Measurements from ENCODE around the gene GPN2.

DNA sequence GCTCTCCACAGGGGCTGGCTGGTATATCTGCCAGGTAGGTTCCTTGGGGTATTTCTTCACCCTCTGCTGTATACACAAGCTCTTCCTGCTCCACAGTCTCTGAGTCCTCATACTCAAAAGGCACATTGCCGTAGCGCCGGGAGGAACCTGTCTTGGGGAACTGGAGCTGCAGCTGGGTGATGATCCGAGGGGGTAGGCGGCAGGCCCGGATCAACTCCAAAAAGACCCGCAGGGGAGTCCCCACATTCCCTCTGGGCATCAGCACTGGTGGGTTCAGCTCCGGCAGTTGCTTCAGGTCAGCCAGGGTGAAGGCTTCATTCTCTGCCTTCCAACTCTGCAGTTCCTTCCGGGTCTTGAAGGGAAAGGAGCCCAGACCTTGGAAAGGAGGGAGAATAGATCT is 7.3 kb upstream of the GPN2 start:
- TF ChIP-seq, protein P1, sequence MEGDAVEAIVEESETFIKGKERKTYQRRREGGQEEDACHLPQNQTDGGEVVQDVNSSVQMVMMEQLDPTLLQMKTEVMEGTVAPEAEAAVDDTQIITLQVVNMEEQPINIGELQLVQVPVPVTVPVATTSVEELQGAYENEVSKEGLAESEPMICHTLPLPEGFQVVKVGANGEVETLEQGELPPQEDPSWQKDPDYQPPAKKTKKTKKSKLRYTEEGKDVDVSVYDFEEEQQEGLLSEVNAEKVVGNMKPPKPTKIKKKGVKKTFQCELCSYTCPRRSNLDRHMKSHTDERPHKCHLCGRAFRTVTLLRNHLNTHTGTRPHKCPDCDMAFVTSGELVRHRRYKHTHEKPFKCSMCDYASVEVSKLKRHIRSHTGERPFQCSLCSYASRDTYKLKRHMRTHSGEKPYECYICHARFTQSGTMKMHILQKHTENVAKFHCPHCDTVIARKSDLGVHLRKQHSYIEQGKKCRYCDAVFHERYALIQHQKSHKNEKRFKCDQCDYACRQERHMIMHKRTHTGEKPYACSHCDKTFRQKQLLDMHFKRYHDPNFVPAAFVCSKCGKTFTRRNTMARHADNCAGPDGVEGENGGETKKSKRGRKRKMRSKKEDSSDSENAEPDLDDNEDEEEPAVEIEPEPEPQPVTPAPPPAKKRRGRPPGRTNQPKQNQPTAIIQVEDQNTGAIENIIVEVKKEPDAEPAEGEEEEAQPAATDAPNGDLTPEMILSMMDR (IDR thresholded peaks at IDR 0.05; ENCODE audit: poor library complexity, severe bottlenecking): no peak
- TF ChIP-seq EP300 (conservative IDR thresholded peaks at IDR 0.05; ENCODE audit: poor library complexity, severe bottlenecking) (no peak), POLR2AphosphoS5 (IDR thresholded peaks at IDR 0.05) (no peak), EZH2 (IDR thresholded peaks at IDR 0.05; ENCODE audit: borderline replicate concordance, insufficient read depth, low read length, poor library complexity, severe bottlenecking) (no peak), RAD21 (conservative IDR thresholded peaks at IDR 0.05) (no peak), TAF1 (IDR thresholded peaks at IDR 0.05; ENCODE audit: low read depth) (no peak)
- TF ChIP-seq, protein P2, sequence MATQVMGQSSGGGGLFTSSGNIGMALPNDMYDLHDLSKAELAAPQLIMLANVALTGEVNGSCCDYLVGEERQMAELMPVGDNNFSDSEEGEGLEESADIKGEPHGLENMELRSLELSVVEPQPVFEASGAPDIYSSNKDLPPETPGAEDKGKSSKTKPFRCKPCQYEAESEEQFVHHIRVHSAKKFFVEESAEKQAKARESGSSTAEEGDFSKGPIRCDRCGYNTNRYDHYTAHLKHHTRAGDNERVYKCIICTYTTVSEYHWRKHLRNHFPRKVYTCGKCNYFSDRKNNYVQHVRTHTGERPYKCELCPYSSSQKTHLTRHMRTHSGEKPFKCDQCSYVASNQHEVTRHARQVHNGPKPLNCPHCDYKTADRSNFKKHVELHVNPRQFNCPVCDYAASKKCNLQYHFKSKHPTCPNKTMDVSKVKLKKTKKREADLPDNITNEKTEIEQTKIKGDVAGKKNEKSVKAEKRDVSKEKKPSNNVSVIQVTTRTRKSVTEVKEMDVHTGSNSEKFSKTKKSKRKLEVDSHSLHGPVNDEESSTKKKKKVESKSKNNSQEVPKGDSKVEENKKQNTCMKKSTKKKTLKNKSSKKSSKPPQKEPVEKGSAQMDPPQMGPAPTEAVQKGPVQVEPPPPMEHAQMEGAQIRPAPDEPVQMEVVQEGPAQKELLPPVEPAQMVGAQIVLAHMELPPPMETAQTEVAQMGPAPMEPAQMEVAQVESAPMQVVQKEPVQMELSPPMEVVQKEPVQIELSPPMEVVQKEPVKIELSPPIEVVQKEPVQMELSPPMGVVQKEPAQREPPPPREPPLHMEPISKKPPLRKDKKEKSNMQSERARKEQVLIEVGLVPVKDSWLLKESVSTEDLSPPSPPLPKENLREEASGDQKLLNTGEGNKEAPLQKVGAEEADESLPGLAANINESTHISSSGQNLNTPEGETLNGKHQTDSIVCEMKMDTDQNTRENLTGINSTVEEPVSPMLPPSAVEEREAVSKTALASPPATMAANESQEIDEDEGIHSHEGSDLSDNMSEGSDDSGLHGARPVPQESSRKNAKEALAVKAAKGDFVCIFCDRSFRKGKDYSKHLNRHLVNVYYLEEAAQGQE (IDR thresholded peaks at IDR 0.05; ENCODE audit: borderline replicate concordance): no peak
